D721Med (cell line): Measurements from ENCODE around the gene DAP3.
A peak's percentile ranks its signal among the peaks of the same experiment; 100 is the strongest.
"Not testable (repeated sequence)": the region's sequence is repeated elsewhere in the genome, so short reads cannot be mapped to it uniquely, and the experiment has no call there.

ENCODE experiments used
- DNase-seq: peaks from one replicate; pipeline ENCODE4 v3.0.0; 2011; ENCODE audit warnings: low spot score; ENCODE audit not compliant: insufficient read length
- FAIRE-seq: peaks from 2 replicates; lab custom pipeline; 2011; peaks lifted over from hg19 to GRCh38; lab: Jason Lieb, UNC
- TF ChIP-seq, protein P1 (sequence below): IDR thresholded peaks from 2 replicates; pipeline ENCODE4 v1.5.1; 2012; ENCODE audit warnings: mild to moderate bottlenecking, control low read depth; ENCODE audit not compliant: insufficient read depth; ENCODE audit errors: missing control alignments

The DAP3 gene

DNA sequence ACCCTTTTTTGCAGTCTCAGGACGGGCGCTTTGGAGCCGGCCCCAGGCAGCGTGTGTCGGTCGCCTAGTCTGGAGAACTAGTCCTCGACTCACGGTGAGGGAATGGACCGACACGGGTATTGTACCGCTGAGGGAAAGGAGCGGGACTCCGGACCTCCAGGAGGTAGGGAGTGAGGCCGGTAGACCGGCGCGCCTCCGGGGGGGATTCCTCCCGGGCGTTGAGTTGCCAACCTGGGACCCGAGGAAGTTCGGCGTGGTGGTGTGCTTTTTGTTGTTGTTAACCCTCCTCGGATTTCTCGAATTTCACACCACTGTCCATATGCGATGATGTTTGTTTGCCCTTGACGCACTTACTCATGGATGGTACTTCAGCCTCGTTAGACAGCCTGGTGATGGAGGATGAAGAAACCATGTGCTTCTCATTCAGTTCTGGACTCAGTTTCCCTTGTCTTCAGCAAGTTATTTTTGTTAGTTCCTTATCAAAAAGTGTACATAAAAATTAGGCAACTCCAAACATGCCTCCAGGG is at the start of gene DAP3:
Gene DAP3, plus strand, starts transcription at position 11 of the 527 bp plus-strand sequence. CDS start 20,689 bp downstream, outside the sequence.
- FAIRE-seq (peak; percentile 58), DNase-seq (peak; percentile 66)

DNA sequence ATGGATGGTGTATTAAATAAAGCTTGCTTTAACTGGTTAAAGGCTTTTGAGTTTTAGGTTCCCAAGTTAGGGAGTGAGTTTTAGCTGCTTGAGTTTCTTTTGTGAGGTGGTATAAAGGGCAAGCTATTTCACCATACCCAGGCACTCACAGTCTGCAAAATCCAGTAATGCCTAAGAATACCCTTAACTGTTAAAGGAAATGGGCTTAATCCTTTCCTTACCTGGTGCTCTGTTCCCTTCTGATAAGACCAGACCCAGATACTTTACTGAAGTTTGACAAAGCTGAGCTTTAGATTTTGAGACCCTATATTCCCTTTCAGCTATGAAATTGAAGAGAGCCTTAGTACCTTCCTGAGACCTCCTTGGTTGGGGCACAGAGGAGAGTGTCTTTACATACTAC is 48.5 kb upstream of the DAP3 start:
- FAIRE-seq (no peak), DNase-seq (no peak)
- TF ChIP-seq, protein P1, sequence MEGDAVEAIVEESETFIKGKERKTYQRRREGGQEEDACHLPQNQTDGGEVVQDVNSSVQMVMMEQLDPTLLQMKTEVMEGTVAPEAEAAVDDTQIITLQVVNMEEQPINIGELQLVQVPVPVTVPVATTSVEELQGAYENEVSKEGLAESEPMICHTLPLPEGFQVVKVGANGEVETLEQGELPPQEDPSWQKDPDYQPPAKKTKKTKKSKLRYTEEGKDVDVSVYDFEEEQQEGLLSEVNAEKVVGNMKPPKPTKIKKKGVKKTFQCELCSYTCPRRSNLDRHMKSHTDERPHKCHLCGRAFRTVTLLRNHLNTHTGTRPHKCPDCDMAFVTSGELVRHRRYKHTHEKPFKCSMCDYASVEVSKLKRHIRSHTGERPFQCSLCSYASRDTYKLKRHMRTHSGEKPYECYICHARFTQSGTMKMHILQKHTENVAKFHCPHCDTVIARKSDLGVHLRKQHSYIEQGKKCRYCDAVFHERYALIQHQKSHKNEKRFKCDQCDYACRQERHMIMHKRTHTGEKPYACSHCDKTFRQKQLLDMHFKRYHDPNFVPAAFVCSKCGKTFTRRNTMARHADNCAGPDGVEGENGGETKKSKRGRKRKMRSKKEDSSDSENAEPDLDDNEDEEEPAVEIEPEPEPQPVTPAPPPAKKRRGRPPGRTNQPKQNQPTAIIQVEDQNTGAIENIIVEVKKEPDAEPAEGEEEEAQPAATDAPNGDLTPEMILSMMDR: no peak

- not testable (repeated sequence) for FAIRE-seq
Observed at GRCh38 chr1:155642559-155643180, 46.2 kb upstream of the DAP3 start.

GRCh38 chr1:155643230-155643629 is 45.7 kb upstream of the DAP3 start:
- TF ChIP-seq, protein P1: no peak
- no peak for FAIRE-seq
- no peak for DNase-seq

More at GRCh38 chr1:155642559-155643180, 46.2 kb upstream of the DAP3 start:
- not testable (repeated sequence) for DNase-seq

GRCh38 chr1:155645034-155645598 is 43.8 kb upstream of the DAP3 start:
- no peak for FAIRE-seq
- DNase-seq: no peak
- TF ChIP-seq, protein P1: no peak

DNA sequence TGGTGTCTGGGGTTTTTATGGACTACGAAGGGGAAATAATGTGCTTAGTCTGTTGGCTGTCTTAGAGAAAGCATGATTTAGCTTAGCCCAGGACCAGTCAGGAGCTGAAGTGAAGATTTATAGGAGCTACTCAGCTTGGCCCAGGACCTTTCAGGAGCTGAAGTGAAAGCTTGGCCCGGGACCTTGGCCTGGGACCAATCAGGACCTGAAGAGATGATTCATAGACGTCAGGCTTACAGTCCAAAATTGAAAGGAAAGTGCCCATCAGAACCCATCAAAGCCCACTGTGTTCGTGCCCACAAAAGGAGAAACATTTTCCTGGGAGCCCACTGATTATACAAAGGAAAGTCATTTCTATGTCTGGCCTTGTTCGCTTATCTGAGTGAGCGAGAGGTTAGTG is 43.2 kb upstream of the DAP3 start:
- FAIRE-seq (no peak), DNase-seq (no peak)
- TF ChIP-seq, protein P1: no peak

DNA sequence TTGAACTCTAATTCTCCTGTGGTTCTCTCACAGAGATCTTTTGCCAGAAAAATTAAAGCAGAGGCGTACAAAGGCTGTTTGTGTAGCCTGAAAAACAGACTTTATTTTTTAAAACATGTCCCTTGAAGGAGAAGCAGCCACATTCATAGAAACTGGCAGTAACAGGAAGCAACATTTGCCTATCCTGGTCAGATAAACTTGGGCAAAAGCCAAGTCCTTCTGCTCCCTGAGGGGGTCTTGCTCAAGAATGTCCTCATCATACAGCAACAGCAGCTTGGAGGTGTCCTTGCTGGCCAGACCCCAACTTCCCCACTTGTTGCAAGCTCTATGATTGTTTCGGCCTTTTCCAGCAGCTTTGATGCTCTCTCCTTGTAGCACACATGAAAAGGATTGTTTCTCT is 42.6 kb upstream of the DAP3 start:
- FAIRE-seq: no peak
- TF ChIP-seq, protein P1: no peak
- no peak for DNase-seq
